Measurements from ENCODE around the gene NLRC5. TPM values are rescaled to one million over a fixed set of nuclear protein-coding genes. Genes with fewer than 3 reads are reported as not detected.

The NLRC5 gene
- total RNA-seq, 4 donors from 2014 or later, result 32.4 to 57.9 (median 37.1) TPM

GRCh38 chr16:57045694-57046381, 56.5 kb downstream of the NLRC5 start:
- 26 to 32% methylated on average over 12 to 13 of the region's 13 CpGs for WGBS, 2 donors
- Histone ChIP-seq H3K4me1 (peaks cover 0 to 12% (median 4%) of the 10 kb centered on the region in 4 donors), H3K4me3 (peak overlapping the region in 1 of 4 donors; percentile 2), H3K27ac (peak overlapping the region in 3 of 4 donors; percentile 10 to 62 (median 51)), H3K36me3 (peaks cover 0 to 58% (median 9%) of the 10 kb centered on the region in 3 donors), H3K27me3 (no peaks in the 10 kb centered on the region), H3K9me3 (no peaks in the 10 kb centered on the region)
- DNase-seq (ENCODE audit: low spot score in 2 of 2), result peak; percentile 77 to 84
- no peak for TF ChIP-seq POLR2A (IDR thresholded peaks at IDR 0.05)
- TF ChIP-seq EP300 (IDR thresholded peaks at IDR 0.05), result peak in 1 of 2 donors; percentile 34
- TF ChIP-seq, protein P1, sequence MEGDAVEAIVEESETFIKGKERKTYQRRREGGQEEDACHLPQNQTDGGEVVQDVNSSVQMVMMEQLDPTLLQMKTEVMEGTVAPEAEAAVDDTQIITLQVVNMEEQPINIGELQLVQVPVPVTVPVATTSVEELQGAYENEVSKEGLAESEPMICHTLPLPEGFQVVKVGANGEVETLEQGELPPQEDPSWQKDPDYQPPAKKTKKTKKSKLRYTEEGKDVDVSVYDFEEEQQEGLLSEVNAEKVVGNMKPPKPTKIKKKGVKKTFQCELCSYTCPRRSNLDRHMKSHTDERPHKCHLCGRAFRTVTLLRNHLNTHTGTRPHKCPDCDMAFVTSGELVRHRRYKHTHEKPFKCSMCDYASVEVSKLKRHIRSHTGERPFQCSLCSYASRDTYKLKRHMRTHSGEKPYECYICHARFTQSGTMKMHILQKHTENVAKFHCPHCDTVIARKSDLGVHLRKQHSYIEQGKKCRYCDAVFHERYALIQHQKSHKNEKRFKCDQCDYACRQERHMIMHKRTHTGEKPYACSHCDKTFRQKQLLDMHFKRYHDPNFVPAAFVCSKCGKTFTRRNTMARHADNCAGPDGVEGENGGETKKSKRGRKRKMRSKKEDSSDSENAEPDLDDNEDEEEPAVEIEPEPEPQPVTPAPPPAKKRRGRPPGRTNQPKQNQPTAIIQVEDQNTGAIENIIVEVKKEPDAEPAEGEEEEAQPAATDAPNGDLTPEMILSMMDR (IDR thresholded peaks at IDR 0.05), result peak; percentile 53 to 77 (median 69)

DNA sequence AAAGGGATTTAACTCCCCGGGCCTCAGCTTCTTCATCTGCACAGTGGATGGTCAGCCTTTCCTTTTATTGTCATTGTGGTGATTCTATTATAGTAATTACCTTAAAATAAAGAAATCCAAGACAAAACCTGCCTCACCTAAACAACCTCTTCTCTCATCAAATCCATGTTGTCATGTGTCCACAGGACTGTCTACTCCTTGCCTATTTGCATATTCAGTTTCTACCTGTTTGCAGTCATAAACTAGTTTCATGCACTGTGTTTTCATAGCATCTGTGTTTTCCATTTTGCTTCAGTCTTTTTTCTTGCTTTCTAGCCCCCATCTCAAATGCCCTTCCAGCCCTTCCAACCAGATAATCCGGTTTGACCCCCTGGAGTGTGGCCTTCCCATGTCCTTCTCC, 58.7 kb downstream of the NLRC5 start:
- Histone ChIP-seq H3K36me3 (peaks cover 0 to 49% (median 4%) of the 10 kb centered on the region in 3 donors), H3K4me3 (no peak overlapping the region), H3K9me3 (no peaks in the 10 kb centered on the region), H3K27ac (no peak overlapping the region), H3K4me1 (peaks cover 0 to 12% (median 1%) of the 10 kb centered on the region in 4 donors), H3K27me3 (no peaks in the 10 kb centered on the region)
- TF ChIP-seq POLR2A (IDR thresholded peaks at IDR 0.05), result no peak
- no peak for TF ChIP-seq EP300 (IDR thresholded peaks at IDR 0.05)
- TF ChIP-seq, protein P1 (IDR thresholded peaks at IDR 0.05), result no peak
- DNase-seq (ENCODE audit: low spot score in 2 of 2), result no peak
- 65 to 78% methylated on average over 2 of the region's 2 CpGs for WGBS, 2 donors

- peaks cover 0 to 12% (median 1%) of the 10 kb centered on the region in 4 donors for H3K4me1 ChIP-seq
- 88 to 97% methylated on average over 4 of the region's 4 CpGs for WGBS, 2 donors
- TF ChIP-seq POLR2A (IDR thresholded peaks at IDR 0.05) (no peak), EP300 (IDR thresholded peaks at IDR 0.05) (no peak)
- TF ChIP-seq, protein P1 (IDR thresholded peaks at IDR 0.05), result no peak
Observed at GRCh38 chr16:57049678-57050077, 60.3 kb downstream of the NLRC5 start.

DNA sequence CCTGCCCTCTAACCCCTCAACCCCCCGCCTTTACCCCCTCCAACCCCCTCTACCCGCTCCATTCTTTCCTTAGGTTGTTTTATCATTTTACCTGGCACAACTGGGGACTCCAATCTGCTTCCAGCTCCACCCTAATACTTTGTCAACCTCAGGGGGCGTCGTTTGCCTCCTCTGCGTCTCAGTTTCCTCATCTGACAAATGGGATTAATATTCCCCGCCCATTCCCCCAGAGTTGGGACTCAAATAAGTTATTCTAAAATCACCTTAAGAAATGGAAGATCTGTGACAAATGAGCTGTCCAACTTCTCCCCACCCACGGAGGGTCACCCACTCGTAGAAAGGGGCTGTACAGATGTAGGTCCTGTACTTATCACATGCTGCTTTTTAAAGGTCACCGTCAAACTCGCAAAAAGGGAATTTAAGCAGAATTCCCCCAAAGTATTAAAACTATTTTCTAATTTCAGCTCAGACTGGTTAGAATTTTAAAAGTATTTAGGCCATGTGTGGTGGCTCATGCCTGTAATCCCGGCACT, 62.4 kb downstream of the NLRC5 start:
- 87 to 93% methylated on average over 11 of the region's 11 CpGs for WGBS, 2 donors
- TF ChIP-seq POLR2A (IDR thresholded peaks at IDR 0.05), result no peak
- Histone ChIP-seq H3K36me3 (peaks cover 0 to 79% (median 0%) of the 10 kb centered on the region in 3 donors), H3K4me3 (no peak overlapping the region), H3K9me3 (no peaks in the 10 kb centered on the region), H3K4me1 (no peaks in the 10 kb centered on the region), H3K27ac (no peak overlapping the region), H3K27me3 (no peaks in the 10 kb centered on the region)
- DNase-seq (ENCODE audit: low spot score in 2 of 2), result no peak

More at GRCh38 chr16:57049678-57050077, 60.3 kb downstream of the NLRC5 start:
- H3K9me3 ChIP-seq, result no peaks in the 10 kb centered on the region
- H3K27me3 ChIP-seq, result no peaks in the 10 kb centered on the region
- H3K27ac ChIP-seq, result no peak overlapping the region
- H3K36me3 ChIP-seq, result peaks cover 0 to 59% (median 0%) of the 10 kb centered on the region in 3 donors
- H3K4me3 ChIP-seq, result no peak overlapping the region
- DNase-seq (ENCODE audit: low spot score in 2 of 2), result no peak

DNA sequence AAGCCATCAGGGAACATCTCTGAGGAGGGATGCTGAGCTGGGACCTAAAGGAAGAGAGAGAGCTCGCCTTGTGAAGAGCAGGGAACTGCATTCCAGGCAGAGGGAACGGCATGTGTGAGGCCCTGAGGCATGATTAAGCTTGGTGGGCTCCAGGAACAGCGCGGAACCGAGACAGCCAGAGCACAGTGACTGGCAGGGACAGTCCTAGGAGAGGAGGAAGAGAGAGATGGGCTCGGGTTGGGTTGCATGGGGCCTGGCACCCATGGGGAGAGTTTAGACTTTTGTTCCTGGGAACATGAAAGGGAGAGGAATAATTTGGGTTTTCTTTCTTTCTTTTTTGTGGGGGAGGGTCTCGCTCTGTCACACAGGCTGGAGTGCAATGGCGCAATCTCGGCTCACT, 63.8 kb downstream of the NLRC5 start:
- DNase-seq (ENCODE audit: low spot score in 2 of 2), result no peak
- H3K36me3 ChIP-seq, result peaks cover 0 to 75% (median 0%) of the 10 kb centered on the region in 3 donors
- TF ChIP-seq EP300 (IDR thresholded peaks at IDR 0.05) (no peak), POLR2A (IDR thresholded peaks at IDR 0.05) (no peak)
- TF ChIP-seq, protein P1 (IDR thresholded peaks at IDR 0.05), result no peak
- H3K27me3 ChIP-seq, result no peaks in the 10 kb centered on the region
- H3K9me3 ChIP-seq, result no peaks in the 10 kb centered on the region
- no peak overlapping the region for H3K4me3 ChIP-seq
- no peaks in the 10 kb centered on the region for H3K4me1 ChIP-seq
- no peak overlapping the region for H3K27ac ChIP-seq
- 89 to 92% methylated on average over 9 of the region's 9 CpGs for WGBS, 2 donors

Measured in tibial nerve (tissue), 4 donors.